Transverse colon (tissue), 3 donors: Measurements from ENCODE around the gene SLFN14.

ENCODE experiments used
- CTCF ChIP-seq, 5 experiments: fragments of 200-600 bp in 3 of 5; fragments of 450-650 bp in 2 of 5; sonication (generic) in 3 of 5; IDR thresholded peaks; 1 replicate in 2 of 5; 2 replicates in 3 of 5; pipeline ENCODE4 v1.5.1; 2016 to 2017; ENCODE audit warnings: antibody characterized with exemption in 5 of 5, inconsistent platforms in 3 of 5, mild to moderate bottlenecking in 2 of 5, moderate library complexity in 1 of 5
- POLR2A ChIP-seq: fragments of 450-650 bp; IDR thresholded peaks from one replicate; pipeline ENCODE4 v1.6.1; 2016; ENCODE audit warnings: antibody characterized with exemption, mild to moderate bottlenecking, moderate library complexity

- TF ChIP-seq POLR2A (no peak), CTCF (IDR thresholded peaks at IDR 0.05) (no peak)
Observed at GRCh38 chr17:35559495-35560210, 966 bp downstream of the SLFN14 start.
